H1 (cell line): ENCODE measurements around the gene SPINT1. TPM values are rescaled to one million over a fixed set of nuclear protein-coding genes. Genes with fewer than 3 reads are reported as not detected.

ENCODE experiments used
- ATF2 ChIP-seq: IDR thresholded peaks from 2 replicates; pipeline ENCODE4 v1.6.1; 2012; ENCODE audit warnings: low read length, inconsistent platforms
- CHD1 ChIP-seq: IDR thresholded peaks from 2 replicates; pipeline ENCODE4 v1.6.1; 2012; ENCODE audit warnings: low read depth, low read length, improper control_type of control experiment
- CHD7 ChIP-seq: fragments of 300-600 bp; sonication (generic); IDR thresholded peaks from 2 replicates; pipeline ENCODE4 v1.7.1; 2012; ENCODE audit warnings: low read length, moderate library complexity, mild to moderate bottlenecking, inconsistent platforms; ENCODE audit not compliant: insufficient replicate concordance
- EZH2 ChIP-seq: fragments of 200-600 bp; sonication (generic); IDR thresholded peaks from 2 replicates; pipeline ENCODE4 v1.7.1; 2012; ENCODE audit warnings: low read depth, mild to moderate bottlenecking, moderate library complexity, low read length, inconsistent platforms; ENCODE audit not compliant: severe bottlenecking
- GABPA ChIP-seq: IDR thresholded peaks from 2 replicates; pipeline ENCODE4 v1.6.1; 2011; ENCODE audit warnings: mild to moderate bottlenecking, low read length, moderate library complexity, borderline replicate concordance; ENCODE audit not compliant: insufficient read depth
- KDM1A ChIP-seq: fragments of 200-600, 300-600 bp; sonication (generic); IDR thresholded peaks from 2 replicates; pipeline ENCODE4 v1.7.1; 2016; ENCODE audit warnings: mild to moderate bottlenecking, low read length, borderline replicate concordance
- SAP30 ChIP-seq: fragments of 300-600 bp; sonication (generic); IDR thresholded peaks from 2 replicates; pipeline ENCODE4 v1.7.1; 2012; ENCODE audit warnings: low read length, moderate library complexity, mild to moderate bottlenecking, inconsistent platforms; ENCODE audit not compliant: insufficient read depth, insufficient replicate concordance
- SP2 ChIP-seq: IDR thresholded peaks from 2 replicates; pipeline ENCODE4 v1.6.1; 2012; ENCODE audit warnings: mild to moderate bottlenecking, low read length, inconsistent platforms
- TCF12 ChIP-seq: IDR thresholded peaks from 2 replicates; pipeline ENCODE4 v1.6.1; 2011; ENCODE audit warnings: low read depth, mild to moderate bottlenecking, low read length
- polyA plus RNA-seq, 7 experiments: library from polyadenylated mRNA; depleted of rRNA in 3 of 7; stranded (reverse) in 5 of 7; unstranded in 2 of 7; fragments of >200 nt in 5 of 7; fragments of 200-250 nt in 2 of 7; gene quantifications; 1 replicate in 5 of 7; 2 replicates in 1 of 7; 4 replicates in 1 of 7; pipeline versions ENCODE4 v1.2.1 to v1.2.3, GENCODE V29; 2011 to 2013; ENCODE audit warnings: missing spikeins in 2 of 7, mixed read lengths in 2 of 7
- total RNA-seq: library from RNA; stranded (reverse); fragmentation: NEBNext Ultra II Directional; extraction: Animal tissue kit (Norgen Biotek cat#: 25700); gene quantifications from 2 replicates; pipeline ENCODE4 v1.2.1, GENCODE V29; 2021

The SPINT1 gene
- total and polyA plus RNA-seq, 2 of the 8 experiments (the other 6 are each of a cell fraction or from before 2014, with no cell fraction given), result 117 to 155 TPM

- TF ChIP-seq SAP30, result no peak
- TF ChIP-seq CHD1, result no peak
- no peak for TF ChIP-seq EZH2
- no peak for TF ChIP-seq KDM1A
- no peak for TF ChIP-seq TCF12
- TF ChIP-seq ATF2, result no peak
- TF ChIP-seq SP2, result no peak
- no peak for TF ChIP-seq CHD7
- no peak for TF ChIP-seq GABPA
These were observed 15.5 kb downstream of the SPINT1 start (continued) for GRCh38 chr15:40859206-40859851.
